Liver (tissue), 9 donors: ENCODE measurements around the gene NIFK. TPM values are rescaled to one million over a fixed set of nuclear protein-coding genes. Genes with fewer than 3 reads are reported as not detected.

ENCODE experiments used
- DNase-seq: peaks from one replicate; pipeline ENCODE4 v3.0.0-alpha.2; 2017; ENCODE audit warnings: low spot score
- H3K27ac ChIP-seq, 2 donors: one replicate each; pipeline ENCODE4 v1.7.0; 2013; ENCODE audit warnings: inconsistent platforms in 2 of 2, low read length in 2 of 2, control low read depth in 1 of 2, low read depth in 1 of 2, mild to moderate bottlenecking in 1 of 2
- H3K27me3 ChIP-seq, 4 donors: one replicate each; pipeline versions ENCODE4 v1.6.1 to v1.7.0; 2013; ENCODE audit warnings: low read length in 3 of 4, inconsistent platforms in 1 of 4, mild to moderate bottlenecking in 1 of 4, moderate library complexity in 1 of 4; ENCODE audit not compliant: control insufficient read depth in 4 of 4, insufficient read depth in 4 of 4
- H3K36me3 ChIP-seq, 4 donors: one replicate each; pipeline versions ENCODE4 v1.6.1 to v1.7.0; 2013; ENCODE audit warnings: low read length in 3 of 4, mild to moderate bottlenecking in 3 of 4, low read depth in 1 of 4, moderate library complexity in 1 of 4; ENCODE audit not compliant: control insufficient read depth in 4 of 4, insufficient read depth in 3 of 4
- H3K4me1 ChIP-seq, 4 donors: one replicate each; pipeline versions ENCODE4 v1.6.1 to v1.7.0; 2013; ENCODE audit warnings: low read length in 3 of 4, mild to moderate bottlenecking in 3 of 4, moderate library complexity in 1 of 4; ENCODE audit not compliant: control insufficient read depth in 4 of 4, insufficient read depth in 4 of 4
- H3K4me3 ChIP-seq, 3 donors: one replicate each; pipeline versions ENCODE4 v1.6.1 to v1.7.0; 2013; ENCODE audit warnings: low read length in 3 of 3, control low read depth in 1 of 3, low read depth in 1 of 3, mild to moderate bottlenecking in 1 of 3
- H3K9ac ChIP-seq, 2 donors: one replicate each; pipeline ENCODE4 v1.7.0; 2013; ENCODE audit warnings: low read length in 2 of 2, mild to moderate bottlenecking in 2 of 2, moderate library complexity in 2 of 2, control low read depth in 1 of 2, low read depth in 1 of 2
- H3K9me3 ChIP-seq, 4 donors: one replicate each; pipeline versions ENCODE4 v1.6.1 to v1.7.0; 2013; ENCODE audit warnings: low read length in 3 of 4; ENCODE audit not compliant: control insufficient read depth in 4 of 4
- EGR1 ChIP-seq, 2 donors: IDR thresholded peaks; 2 replicates each; pipeline ENCODE4 v1.6.1; 2016 to 2018; ENCODE audit warnings: antibody characterized with exemption in 2 of 2, low read depth in 2 of 2
- FOXA1 ChIP-seq: IDR thresholded peaks from 2 replicates; pipeline ENCODE4 v1.6.1; 2016; ENCODE audit warnings: antibody characterized with exemption
- FOXA2 ChIP-seq: IDR thresholded peaks from 2 replicates; pipeline ENCODE4 v1.6.1; 2016; ENCODE audit warnings: antibody characterized with exemption
- GABPA ChIP-seq, 2 donors: IDR thresholded peaks in 1 of 2; conservative IDR thresholded peaks in 1 of 2; 2 replicates each; pipeline ENCODE4 v1.6.1; 2016; ENCODE audit warnings: antibody characterized with exemption in 2 of 2, mild to moderate bottlenecking in 1 of 2, moderate library complexity in 1 of 2
- HNF4A ChIP-seq, 2 donors: conservative IDR thresholded peaks; 2 replicates each; pipeline ENCODE4 v1.6.1; 2016; ENCODE audit warnings: antibody characterized with exemption in 2 of 2, mild to moderate bottlenecking in 2 of 2
- JUND ChIP-seq, 2 donors: IDR thresholded peaks; 2 replicates each; pipeline ENCODE4 v1.6.1; 2016; ENCODE audit warnings: antibody characterized with exemption in 2 of 2
- NR2F2 ChIP-seq: IDR thresholded peaks from 2 replicates; pipeline ENCODE4 v1.6.1; 2016; ENCODE audit warnings: antibody characterized with exemption
- RAD21 ChIP-seq, 2 donors: IDR thresholded peaks; 2 replicates each; pipeline ENCODE4 v1.6.1; 2016; ENCODE audit warnings: antibody characterized with exemption in 2 of 2, mild to moderate bottlenecking in 2 of 2
- RXRA ChIP-seq, 2 donors: IDR thresholded peaks; 2 replicates each; pipeline ENCODE4 v1.6.1; 2017 to 2018; ENCODE audit warnings: antibody characterized with exemption in 2 of 2, mild to moderate bottlenecking in 1 of 2
- SP1 ChIP-seq: IDR thresholded peaks from 2 replicates; pipeline ENCODE4 v1.6.1; 2018; ENCODE audit warnings: antibody characterized with exemption, mild to moderate bottlenecking
- TAF1 ChIP-seq: conservative IDR thresholded peaks from 2 replicates; pipeline ENCODE4 v1.6.1; 2016; ENCODE audit warnings: antibody characterized with exemption, mild to moderate bottlenecking
- YY1 ChIP-seq: IDR thresholded peaks from 2 replicates; pipeline ENCODE4 v1.6.1; 2016; ENCODE audit warnings: antibody characterized with exemption, mild to moderate bottlenecking
- WGBS: extraction: QIAGEN DNeasy Blood & Tissue Kit; methylation state at CpG from one replicate; pipeline ENCODE4 v1.1.7; 2013; 5-methylcytosine and 5-hydroxymethylcytosine counted together
- polyA plus RNA-seq, 2 donors: library from polyadenylated mRNA; stranded (reverse) in 1 of 2; unstranded in 1 of 2; fragments of 200-250 nt in 1 of 2; fragments of >200 nt in 1 of 2; fragmentation: Nextera tagmentation in 1 of 2; extraction: Ambion mirVana in 1 of 2; gene quantifications; one replicate each; pipeline versions ENCODE4 v1.2.1 to v1.2.3, GENCODE V29; 2013 to 2015
- total RNA-seq, 2 donors: library from RNA; depleted of rRNA; stranded (reverse); fragments of >200 nt; gene quantifications; one replicate each; pipeline ENCODE4 v1.2.3, GENCODE V29; 2014
- TF ChIP-seq, protein P1 (sequence below): IDR thresholded peaks from 2 replicates; pipeline ENCODE4 v1.6.1; 2016; ENCODE audit warnings: antibody characterized with exemption
- TF ChIP-seq, protein P2 (sequence below): IDR thresholded peaks from 2 replicates; pipeline ENCODE4 v1.6.1; 2016; ENCODE audit warnings: antibody characterized with exemption
- TF ChIP-seq, protein P3 (sequence below): IDR thresholded peaks from 2 replicates; pipeline ENCODE4 v1.6.1; 2016; ENCODE audit warnings: antibody characterized with exemption
- TF ChIP-seq, protein P4 (sequence below): IDR thresholded peaks from 2 replicates; pipeline ENCODE4 v1.6.1; 2016; ENCODE audit warnings: antibody characterized with exemption, mild to moderate bottlenecking
- TF ChIP-seq, protein P5 (sequence below): fragments of 150-350 bp; IDR thresholded peaks from 2 replicates; pipeline ENCODE4 v1.5.1; 2017; ENCODE audit warnings: improper control_type of control experiment, low read depth, low read length; ENCODE audit not compliant: missing input control
- donor health status: healthy.
- donor health status: healthy.
- donor health status: healthy.
- donor health status: healthy.
- donor health status: healthy.

NIFK gene
- total and polyA plus RNA-seq, 4 donors = 13.4 to 25.6 (median 16.2) TPM

DNA sequence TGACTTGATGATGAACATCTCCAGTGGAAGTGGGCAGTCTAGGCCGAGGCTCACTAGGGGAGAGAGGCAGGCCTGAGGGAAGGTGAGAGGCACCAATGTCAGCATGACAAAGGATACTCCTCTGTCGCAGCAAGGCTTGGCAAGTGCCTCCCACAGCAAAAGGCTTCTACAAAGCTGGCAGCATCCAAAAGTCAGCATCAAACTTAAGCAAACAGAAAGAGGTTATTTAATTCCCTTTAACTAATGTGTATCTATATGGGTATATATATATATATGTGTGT, 41.6 kb downstream of the NIFK start:
- H3K9ac ChIP-seq = no peak overlapping the region
- no peak overlapping the region for H3K27ac ChIP-seq
- DNase-seq = no peak
- TF ChIP-seq, protein P1, sequence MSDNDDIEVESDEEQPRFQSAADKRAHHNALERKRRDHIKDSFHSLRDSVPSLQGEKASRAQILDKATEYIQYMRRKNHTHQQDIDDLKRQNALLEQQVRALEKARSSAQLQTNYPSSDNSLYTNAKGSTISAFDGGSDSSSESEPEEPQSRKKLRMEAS = no peak
- TF ChIP-seq FOXA1 (no peak), JUND (IDR thresholded peaks at IDR 0.05) (no peak), EGR1 (IDR thresholded peaks at IDR 0.05; ENCODE audit: low read depth in 2 of 2) (no peak), RXRA (IDR thresholded peaks at IDR 0.05) (no peak), GABPA (IDR thresholded peaks at IDR 0.05 in 1 of 2, conservative IDR thresholded peaks at IDR 0.05 in 1 of 2) (no peak), HNF4A (conservative IDR thresholded peaks at IDR 0.05) (no peak), NR2F2 (no peak), RAD21 (IDR thresholded peaks at IDR 0.05) (no peak), SP1 (no peak), FOXA2 (no peak), YY1 (no peak), TAF1 (no peak)
- TF ChIP-seq, protein P2, sequence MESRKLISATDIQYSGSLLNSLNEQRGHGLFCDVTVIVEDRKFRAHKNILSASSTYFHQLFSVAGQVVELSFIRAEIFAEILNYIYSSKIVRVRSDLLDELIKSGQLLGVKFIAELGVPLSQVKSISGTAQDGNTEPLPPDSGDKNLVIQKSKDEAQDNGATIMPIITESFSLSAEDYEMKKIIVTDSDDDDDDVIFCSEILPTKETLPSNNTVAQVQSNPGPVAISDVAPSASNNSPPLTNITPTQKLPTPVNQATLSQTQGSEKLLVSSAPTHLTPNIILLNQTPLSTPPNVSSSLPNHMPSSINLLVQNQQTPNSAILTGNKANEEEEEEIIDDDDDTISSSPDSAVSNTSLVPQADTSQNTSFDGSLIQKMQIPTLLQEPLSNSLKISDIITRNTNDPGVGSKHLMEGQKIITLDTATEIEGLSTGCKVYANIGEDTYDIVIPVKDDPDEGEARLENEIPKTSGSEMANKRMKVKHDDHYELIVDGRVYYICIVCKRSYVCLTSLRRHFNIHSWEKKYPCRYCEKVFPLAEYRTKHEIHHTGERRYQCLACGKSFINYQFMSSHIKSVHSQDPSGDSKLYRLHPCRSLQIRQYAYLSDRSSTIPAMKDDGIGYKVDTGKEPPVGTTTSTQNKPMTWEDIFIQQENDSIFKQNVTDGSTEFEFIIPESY = no peak
- TF ChIP-seq, protein P3, sequence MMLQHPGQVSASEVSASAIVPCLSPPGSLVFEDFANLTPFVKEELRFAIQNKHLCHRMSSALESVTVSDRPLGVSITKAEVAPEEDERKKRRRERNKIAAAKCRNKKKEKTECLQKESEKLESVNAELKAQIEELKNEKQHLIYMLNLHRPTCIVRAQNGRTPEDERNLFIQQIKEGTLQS = no peak
- TF ChIP-seq, protein P4, sequence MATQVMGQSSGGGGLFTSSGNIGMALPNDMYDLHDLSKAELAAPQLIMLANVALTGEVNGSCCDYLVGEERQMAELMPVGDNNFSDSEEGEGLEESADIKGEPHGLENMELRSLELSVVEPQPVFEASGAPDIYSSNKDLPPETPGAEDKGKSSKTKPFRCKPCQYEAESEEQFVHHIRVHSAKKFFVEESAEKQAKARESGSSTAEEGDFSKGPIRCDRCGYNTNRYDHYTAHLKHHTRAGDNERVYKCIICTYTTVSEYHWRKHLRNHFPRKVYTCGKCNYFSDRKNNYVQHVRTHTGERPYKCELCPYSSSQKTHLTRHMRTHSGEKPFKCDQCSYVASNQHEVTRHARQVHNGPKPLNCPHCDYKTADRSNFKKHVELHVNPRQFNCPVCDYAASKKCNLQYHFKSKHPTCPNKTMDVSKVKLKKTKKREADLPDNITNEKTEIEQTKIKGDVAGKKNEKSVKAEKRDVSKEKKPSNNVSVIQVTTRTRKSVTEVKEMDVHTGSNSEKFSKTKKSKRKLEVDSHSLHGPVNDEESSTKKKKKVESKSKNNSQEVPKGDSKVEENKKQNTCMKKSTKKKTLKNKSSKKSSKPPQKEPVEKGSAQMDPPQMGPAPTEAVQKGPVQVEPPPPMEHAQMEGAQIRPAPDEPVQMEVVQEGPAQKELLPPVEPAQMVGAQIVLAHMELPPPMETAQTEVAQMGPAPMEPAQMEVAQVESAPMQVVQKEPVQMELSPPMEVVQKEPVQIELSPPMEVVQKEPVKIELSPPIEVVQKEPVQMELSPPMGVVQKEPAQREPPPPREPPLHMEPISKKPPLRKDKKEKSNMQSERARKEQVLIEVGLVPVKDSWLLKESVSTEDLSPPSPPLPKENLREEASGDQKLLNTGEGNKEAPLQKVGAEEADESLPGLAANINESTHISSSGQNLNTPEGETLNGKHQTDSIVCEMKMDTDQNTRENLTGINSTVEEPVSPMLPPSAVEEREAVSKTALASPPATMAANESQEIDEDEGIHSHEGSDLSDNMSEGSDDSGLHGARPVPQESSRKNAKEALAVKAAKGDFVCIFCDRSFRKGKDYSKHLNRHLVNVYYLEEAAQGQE = no peak
- TF ChIP-seq, protein P5, sequence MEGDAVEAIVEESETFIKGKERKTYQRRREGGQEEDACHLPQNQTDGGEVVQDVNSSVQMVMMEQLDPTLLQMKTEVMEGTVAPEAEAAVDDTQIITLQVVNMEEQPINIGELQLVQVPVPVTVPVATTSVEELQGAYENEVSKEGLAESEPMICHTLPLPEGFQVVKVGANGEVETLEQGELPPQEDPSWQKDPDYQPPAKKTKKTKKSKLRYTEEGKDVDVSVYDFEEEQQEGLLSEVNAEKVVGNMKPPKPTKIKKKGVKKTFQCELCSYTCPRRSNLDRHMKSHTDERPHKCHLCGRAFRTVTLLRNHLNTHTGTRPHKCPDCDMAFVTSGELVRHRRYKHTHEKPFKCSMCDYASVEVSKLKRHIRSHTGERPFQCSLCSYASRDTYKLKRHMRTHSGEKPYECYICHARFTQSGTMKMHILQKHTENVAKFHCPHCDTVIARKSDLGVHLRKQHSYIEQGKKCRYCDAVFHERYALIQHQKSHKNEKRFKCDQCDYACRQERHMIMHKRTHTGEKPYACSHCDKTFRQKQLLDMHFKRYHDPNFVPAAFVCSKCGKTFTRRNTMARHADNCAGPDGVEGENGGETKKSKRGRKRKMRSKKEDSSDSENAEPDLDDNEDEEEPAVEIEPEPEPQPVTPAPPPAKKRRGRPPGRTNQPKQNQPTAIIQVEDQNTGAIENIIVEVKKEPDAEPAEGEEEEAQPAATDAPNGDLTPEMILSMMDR = no peak
- 85% methylated on average over 2 of the region's 2 CpGs for WGBS
- H3K27me3 ChIP-seq = no peaks in the 10 kb centered on the region
- H3K36me3 ChIP-seq = no peaks in the 10 kb centered on the region
- peaks cover 0 to 3% (median 0%) of the 10 kb centered on the region in 4 donors for H3K4me1 ChIP-seq
- H3K9me3 ChIP-seq = no peaks in the 10 kb centered on the region
- no peak overlapping the region for H3K4me3 ChIP-seq
